Measurements from ENCODE around the gene MAL.

The MAL gene

GRCh38 chr2:95018861-95019550, 6.5 kb upstream of the MAL start:
- no peaks in the 10 kb centered on the region for H3K9me3 ChIP-seq (ENCODE audit: insufficient read depth, low read depth, low read length)
- peaks cover 19% of the 10 kb centered on the region for H3K4me1 ChIP-seq (ENCODE audit: insufficient read depth, low read length, poor library complexity, severe bottlenecking)
- H3K9ac ChIP-seq (ENCODE audit: low read depth, low read length, poor library complexity, severe bottlenecking) = no peak overlapping the region
- no peak overlapping the region for H3K4me2 ChIP-seq (ENCODE audit: low read depth, low read length, poor library complexity, severe bottlenecking)
- TF ChIP-seq EZH2phosphoT487 (IDR thresholded peaks at IDR 0.05; ENCODE audit: borderline replicate concordance) = no peak
- TF ChIP-seq, protein P1, sequence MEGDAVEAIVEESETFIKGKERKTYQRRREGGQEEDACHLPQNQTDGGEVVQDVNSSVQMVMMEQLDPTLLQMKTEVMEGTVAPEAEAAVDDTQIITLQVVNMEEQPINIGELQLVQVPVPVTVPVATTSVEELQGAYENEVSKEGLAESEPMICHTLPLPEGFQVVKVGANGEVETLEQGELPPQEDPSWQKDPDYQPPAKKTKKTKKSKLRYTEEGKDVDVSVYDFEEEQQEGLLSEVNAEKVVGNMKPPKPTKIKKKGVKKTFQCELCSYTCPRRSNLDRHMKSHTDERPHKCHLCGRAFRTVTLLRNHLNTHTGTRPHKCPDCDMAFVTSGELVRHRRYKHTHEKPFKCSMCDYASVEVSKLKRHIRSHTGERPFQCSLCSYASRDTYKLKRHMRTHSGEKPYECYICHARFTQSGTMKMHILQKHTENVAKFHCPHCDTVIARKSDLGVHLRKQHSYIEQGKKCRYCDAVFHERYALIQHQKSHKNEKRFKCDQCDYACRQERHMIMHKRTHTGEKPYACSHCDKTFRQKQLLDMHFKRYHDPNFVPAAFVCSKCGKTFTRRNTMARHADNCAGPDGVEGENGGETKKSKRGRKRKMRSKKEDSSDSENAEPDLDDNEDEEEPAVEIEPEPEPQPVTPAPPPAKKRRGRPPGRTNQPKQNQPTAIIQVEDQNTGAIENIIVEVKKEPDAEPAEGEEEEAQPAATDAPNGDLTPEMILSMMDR (conservative IDR thresholded peaks at IDR 0.05; ENCODE audit: low read length) = peak; percentile 13; the same call in 1 of the 2 replicates
- no peaks in the 10 kb centered on the region for H4K20me1 ChIP-seq (ENCODE audit: insufficient read depth, low read length, poor library complexity, severe bottlenecking)
- H3K4me3 ChIP-seq (ENCODE audit: low read length, poor library complexity, severe bottlenecking) = no peak overlapping the region
- H3F3A ChIP-seq (ENCODE audit: low read depth) = no peaks in the 10 kb centered on the region
- no peak overlapping the region for H2AFZ ChIP-seq (ENCODE audit: low read length)
- no peaks in the 10 kb centered on the region for H3K27me3 ChIP-seq (ENCODE audit: insufficient read depth, low read length, poor library complexity, severe bottlenecking)
- no peaks in the 10 kb centered on the region for H3K36me3 ChIP-seq (ENCODE audit: insufficient read depth, low read length)
- no peaks in the 10 kb centered on the region for H3K79me2 ChIP-seq (ENCODE audit: insufficient read depth, low read length)
- no peaks in the 10 kb centered on the region for H3K9me2 ChIP-seq (replicated peaks; ENCODE audit: low read depth, low read length)

GRCh38 chr2:95019572-95019971, 5.9 kb upstream of the MAL start:
- no peaks in the 10 kb centered on the region for H3K9me2 ChIP-seq (replicated peaks; ENCODE audit: low read depth, low read length)
- no peak overlapping the region for H3K4me3 ChIP-seq (ENCODE audit: low read length, poor library complexity, severe bottlenecking)
- no peaks in the 10 kb centered on the region for H3K27me3 ChIP-seq (ENCODE audit: insufficient read depth, low read length, poor library complexity, severe bottlenecking)
- no peaks in the 10 kb centered on the region for H3F3A ChIP-seq (ENCODE audit: low read depth)
- H3K9me3 ChIP-seq (ENCODE audit: insufficient read depth, low read depth, low read length) = no peaks in the 10 kb centered on the region
- no peak overlapping the region for H2AFZ ChIP-seq (ENCODE audit: low read length)
- H4K20me1 ChIP-seq (ENCODE audit: insufficient read depth, low read length, poor library complexity, severe bottlenecking) = no peaks in the 10 kb centered on the region
- H3K4me2 ChIP-seq (ENCODE audit: low read depth, low read length, poor library complexity, severe bottlenecking) = no peak overlapping the region
- no peak overlapping the region for H3K9ac ChIP-seq (ENCODE audit: low read depth, low read length, poor library complexity, severe bottlenecking)
- H3K36me3 ChIP-seq (ENCODE audit: insufficient read depth, low read length) = no peaks in the 10 kb centered on the region
- H3K4me1 ChIP-seq (ENCODE audit: insufficient read depth, low read length, poor library complexity, severe bottlenecking) = peaks cover 13% of the 10 kb centered on the region
- no peak for TF ChIP-seq EZH2phosphoT487 (IDR thresholded peaks at IDR 0.05; ENCODE audit: borderline replicate concordance)
- TF ChIP-seq, protein P1 (conservative IDR thresholded peaks at IDR 0.05; ENCODE audit: low read length) = no peak
- H3K79me2 ChIP-seq (ENCODE audit: insufficient read depth, low read length) = no peaks in the 10 kb centered on the region

DNA sequence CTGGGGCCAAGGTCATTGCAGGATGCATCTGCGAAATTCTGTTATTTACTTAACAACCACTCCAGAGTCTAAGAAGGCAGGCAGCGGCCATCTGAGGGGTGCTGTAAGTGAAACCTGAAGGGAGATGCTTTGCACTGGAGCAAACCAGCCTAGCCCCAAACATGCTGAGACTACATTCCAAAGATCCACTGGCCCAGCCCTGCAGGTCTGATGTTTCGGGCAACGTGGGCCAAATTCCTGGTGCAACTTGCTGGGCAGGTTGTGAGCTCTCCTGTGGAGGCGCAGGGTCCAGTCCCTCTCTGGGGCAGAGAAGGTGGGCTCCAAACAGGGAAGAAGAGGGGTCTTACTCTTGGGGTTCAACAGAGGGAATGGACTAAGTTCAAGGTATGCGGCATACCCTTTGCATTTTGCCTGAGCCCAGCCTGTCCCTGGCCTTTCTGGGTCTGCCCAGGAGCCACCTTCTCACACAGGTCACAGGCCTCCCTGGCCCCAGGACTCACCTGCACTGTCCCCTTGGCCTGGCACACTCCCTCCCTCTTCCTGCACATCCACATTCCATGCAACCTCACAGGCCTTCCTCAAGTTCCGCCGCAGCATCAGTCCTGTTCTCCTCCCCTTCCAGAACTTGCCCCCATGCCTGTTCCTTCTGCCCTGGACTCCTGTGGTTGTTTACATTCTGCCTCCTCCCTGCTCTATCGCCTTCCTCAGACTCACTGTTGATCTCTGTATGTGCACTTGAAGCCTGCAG, 5.1 kb upstream of the MAL start:
- Histone ChIP-seq H3K9me2 (replicated peaks; ENCODE audit: low read depth, low read length) (no peaks in the 10 kb centered on the region), H3K4me1 (ENCODE audit: insufficient read depth, low read length, poor library complexity, severe bottlenecking) (peaks cover 6% of the 10 kb centered on the region), H3K9me3 (ENCODE audit: insufficient read depth, low read depth, low read length) (no peaks in the 10 kb centered on the region), H3K4me2 (ENCODE audit: low read depth, low read length, poor library complexity, severe bottlenecking) (no peak overlapping the region), H3K79me2 (ENCODE audit: insufficient read depth, low read length) (no peaks in the 10 kb centered on the region), H2AFZ (ENCODE audit: low read length) (no peak overlapping the region), H3K36me3 (ENCODE audit: insufficient read depth, low read length) (no peaks in the 10 kb centered on the region), H3K4me3 (ENCODE audit: low read length, poor library complexity, severe bottlenecking) (no peak overlapping the region), H3F3A (ENCODE audit: low read depth) (no peaks in the 10 kb centered on the region), H3K27me3 (ENCODE audit: insufficient read depth, low read length, poor library complexity, severe bottlenecking) (peaks cover 5% of the 10 kb centered on the region), H4K20me1 (ENCODE audit: insufficient read depth, low read length, poor library complexity, severe bottlenecking) (no peaks in the 10 kb centered on the region), H3K9ac (ENCODE audit: low read depth, low read length, poor library complexity, severe bottlenecking) (no peak overlapping the region)
- TF ChIP-seq EZH2phosphoT487 (IDR thresholded peaks at IDR 0.05; ENCODE audit: borderline replicate concordance) = no peak
- TF ChIP-seq, protein P1 (conservative IDR thresholded peaks at IDR 0.05; ENCODE audit: low read length) = no peak
